NAMALWA (cell line): ENCODE measurements around the gene CD300E.

ENCODE experiments used
- DNase-seq: peaks from one replicate; pipeline ENCODE4 v3.0.0-alpha.2; 2015; ENCODE audit warnings: low spot score

Gene CD300E

GRCh38 chr17:74565126-74565525 is 58.4 kb downstream of the CD300E start:
- no peak for DNase-seq

GRCh38 chr17:74563358-74563757 is 60.2 kb downstream of the CD300E start:
- DNase-seq, result no peak

GRCh38 chr17:74561586-74561985 is 62.0 kb downstream of the CD300E start:
- DNase-seq, result no peak
